SH-SY5Y (cell line): Measurements from ENCODE around the gene P2RY12.

ENCODE experiments used
- GATA2 ChIP-seq: IDR thresholded peaks from 2 replicates; pipeline ENCODE4 v1.6.1; 2011; ENCODE audit warnings: mild to moderate bottlenecking, low read depth, low read length
- GATA3 ChIP-seq: IDR thresholded peaks from 2 replicates; pipeline ENCODE4 v1.6.1; 2011; ENCODE audit warnings: low read depth, mild to moderate bottlenecking, low read length, moderate library complexity

DNA sequence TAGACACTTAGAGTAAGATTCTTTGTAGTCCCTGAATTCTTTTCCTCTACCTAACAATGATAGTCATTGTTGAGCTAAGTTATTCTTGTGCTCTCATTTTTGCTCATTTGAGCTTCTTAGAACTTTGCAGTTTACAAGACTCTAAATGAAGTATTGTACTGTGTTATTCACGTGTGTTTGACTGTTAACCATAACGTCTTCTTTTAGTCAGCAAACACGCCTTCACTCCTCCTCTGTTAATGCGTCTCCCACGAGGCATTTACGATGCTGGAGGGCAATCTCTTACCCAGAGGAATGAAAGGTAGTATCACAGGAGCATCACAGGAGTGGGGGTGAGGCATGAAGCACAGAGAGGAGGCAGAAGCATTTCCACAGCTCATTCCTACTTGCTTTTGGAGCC is 91.4 kb downstream of the P2RY12 start:
- no peak for TF ChIP-seq GATA2
- TF ChIP-seq GATA3, result no peak
